Measurements from ENCODE around the gene KRR1.
A peak's percentile ranks its signal among the peaks of the same experiment; 100 is the strongest.
"Not testable (repeated sequence)": the region's sequence is repeated elsewhere in the genome, so short reads cannot be mapped to it uniquely, and the experiment has no call there.

Gene KRR1

GRCh38 chr12:75525263-75525662, 13.9 kb upstream of the KRR1 start:
- no peaks in the 10 kb centered on the region for H3K9me3 ChIP-seq (ENCODE audit: control insufficient read depth in 2 of 2, low read length in 2 of 2)
- no peaks in the 10 kb centered on the region for H3K36me3 ChIP-seq (ENCODE audit: control insufficient read depth in 2 of 2, insufficient read depth in 2 of 2, low read length in 2 of 2)
- no peak overlapping the region for H3K27ac ChIP-seq (ENCODE audit: low read length)
- no peaks in the 10 kb centered on the region for H3K4me1 ChIP-seq (ENCODE audit: control insufficient read depth, insufficient read depth, low read length)
- H3K9ac ChIP-seq (ENCODE audit: low read length in 2 of 2): no peak overlapping the region
- H3K4me3 ChIP-seq (ENCODE audit: low read length in 2 of 2): no peak overlapping the region
- no peaks in the 10 kb centered on the region for H3K27me3 ChIP-seq (ENCODE audit: control insufficient read depth in 1 of 2, insufficient read depth in 2 of 2, low read length in 2 of 2)

GRCh38 chr12:75522124-75522523, 10.7 kb upstream of the KRR1 start:
- H3K9ac ChIP-seq (ENCODE audit: low read length in 2 of 2); H3K4me1 ChIP-seq (ENCODE audit: control insufficient read depth, insufficient read depth, low read length); H3K27ac ChIP-seq (ENCODE audit: low read length); H3K9me3 ChIP-seq (ENCODE audit: control insufficient read depth in 2 of 2, low read length in 2 of 2); H3K36me3 ChIP-seq (ENCODE audit: control insufficient read depth in 2 of 2, insufficient read depth in 2 of 2, low read length in 2 of 2); H3K4me3 ChIP-seq (ENCODE audit: low read length in 2 of 2); H3K27me3 ChIP-seq (ENCODE audit: control insufficient read depth in 1 of 2, insufficient read depth in 2 of 2, low read length in 2 of 2): not testable (repeated sequence)

- H3K4me3 ChIP-seq (ENCODE audit: low read length in 2 of 2); H3K36me3 ChIP-seq (ENCODE audit: control insufficient read depth in 2 of 2, insufficient read depth in 2 of 2, low read length in 2 of 2); H3K4me1 ChIP-seq (ENCODE audit: control insufficient read depth, insufficient read depth, low read length); H3K9me3 ChIP-seq (ENCODE audit: control insufficient read depth in 2 of 2, low read length in 2 of 2); H3K27me3 ChIP-seq (ENCODE audit: control insufficient read depth in 1 of 2, insufficient read depth in 2 of 2, low read length in 2 of 2); H3K9ac ChIP-seq (ENCODE audit: low read length in 2 of 2); H3K27ac ChIP-seq (ENCODE audit: low read length): not testable (repeated sequence)
Observed at GRCh38 chr12:75521224-75521623, 9.8 kb upstream of the KRR1 start.

- H3K9me3 ChIP-seq (ENCODE audit: control insufficient read depth in 2 of 2, low read length in 2 of 2): no peaks in the 10 kb centered on the region
- no peak overlapping the region for H3K27ac ChIP-seq (ENCODE audit: low read length)
- no peak overlapping the region for H3K4me3 ChIP-seq (ENCODE audit: low read length in 2 of 2)
- no peaks in the 10 kb centered on the region for H3K27me3 ChIP-seq (ENCODE audit: control insufficient read depth in 1 of 2, insufficient read depth in 2 of 2, low read length in 2 of 2)
- no peak overlapping the region for H3K9ac ChIP-seq (ENCODE audit: low read length in 2 of 2)
- H3K4me1 ChIP-seq (ENCODE audit: control insufficient read depth, insufficient read depth, low read length): peaks cover 11% of the 10 kb centered on the region
- H3K36me3 ChIP-seq (ENCODE audit: control insufficient read depth in 2 of 2, insufficient read depth in 2 of 2, low read length in 2 of 2): peaks cover 3 to 4% of the 10 kb centered on the region in 2 donors
Observed at GRCh38 chr12:75509621-75510020, 1.8 kb downstream of the KRR1 start.

GRCh38 chr12:75508159-75508558, 3.2 kb downstream of the KRR1 start:
- Histone ChIP-seq H3K9ac (ENCODE audit: low read length in 2 of 2) (no peak overlapping the region), H3K27ac (ENCODE audit: low read length) (no peak overlapping the region), H3K9me3 (ENCODE audit: control insufficient read depth in 2 of 2, low read length in 2 of 2) (no peaks in the 10 kb centered on the region), H3K4me3 (ENCODE audit: low read length in 2 of 2) (no peak overlapping the region), H3K4me1 (ENCODE audit: control insufficient read depth, insufficient read depth, low read length) (peaks cover 11% of the 10 kb centered on the region), H3K27me3 (ENCODE audit: control insufficient read depth in 1 of 2, insufficient read depth in 2 of 2, low read length in 2 of 2) (no peaks in the 10 kb centered on the region), H3K36me3 (ENCODE audit: control insufficient read depth in 2 of 2, insufficient read depth in 2 of 2, low read length in 2 of 2) (peaks cover 4 to 8% of the 10 kb centered on the region in 2 donors)

GRCh38 chr12:75507086-75507485, 4.3 kb downstream of the KRR1 start:
- Histone ChIP-seq H3K4me3 (ENCODE audit: low read length in 2 of 2) (no peak overlapping the region), H3K36me3 (ENCODE audit: control insufficient read depth in 2 of 2, insufficient read depth in 2 of 2, low read length in 2 of 2) (peaks cover 14 to 19% of the 10 kb centered on the region in 2 donors), H3K9me3 (ENCODE audit: control insufficient read depth in 2 of 2, low read length in 2 of 2) (no peaks in the 10 kb centered on the region), H3K4me1 (ENCODE audit: control insufficient read depth, insufficient read depth, low read length) (peaks cover 11% of the 10 kb centered on the region), H3K27me3 (ENCODE audit: control insufficient read depth in 1 of 2, insufficient read depth in 2 of 2, low read length in 2 of 2) (no peaks in the 10 kb centered on the region), H3K9ac (ENCODE audit: low read length in 2 of 2) (no peak overlapping the region), H3K27ac (ENCODE audit: low read length) (no peak overlapping the region)

- Histone ChIP-seq H3K27me3 (ENCODE audit: control insufficient read depth in 1 of 2, insufficient read depth in 2 of 2, low read length in 2 of 2) (no peaks in the 10 kb centered on the region), H3K36me3 (ENCODE audit: control insufficient read depth in 2 of 2, insufficient read depth in 2 of 2, low read length in 2 of 2) (peaks cover 20 to 27% of the 10 kb centered on the region in 2 donors), H3K9ac (ENCODE audit: low read length in 2 of 2) (no peak overlapping the region), H3K9me3 (ENCODE audit: control insufficient read depth in 2 of 2, low read length in 2 of 2) (no peaks in the 10 kb centered on the region), H3K4me1 (ENCODE audit: control insufficient read depth, insufficient read depth, low read length) (peaks cover 11% of the 10 kb centered on the region), H3K4me3 (ENCODE audit: low read length in 2 of 2) (no peak overlapping the region), H3K27ac (ENCODE audit: low read length) (no peak overlapping the region)
Observed at GRCh38 chr12:75505706-75506312, 5.6 kb downstream of the KRR1 start.

- peaks cover 22 to 32% of the 10 kb centered on the region in 2 donors for H3K36me3 ChIP-seq (ENCODE audit: control insufficient read depth in 2 of 2, insufficient read depth in 2 of 2, low read length in 2 of 2)
- H3K9me3 ChIP-seq (ENCODE audit: control insufficient read depth in 2 of 2, low read length in 2 of 2): no peaks in the 10 kb centered on the region
- no peaks in the 10 kb centered on the region for H3K4me1 ChIP-seq (ENCODE audit: control insufficient read depth, insufficient read depth, low read length)
- no peak overlapping the region for H3K4me3 ChIP-seq (ENCODE audit: low read length in 2 of 2)
- H3K9ac ChIP-seq (ENCODE audit: low read length in 2 of 2): no peak overlapping the region
- no peaks in the 10 kb centered on the region for H3K27me3 ChIP-seq (ENCODE audit: control insufficient read depth in 1 of 2, insufficient read depth in 2 of 2, low read length in 2 of 2)
- H3K27ac ChIP-seq (ENCODE audit: low read length): no peak overlapping the region
Observed at GRCh38 chr12:75503866-75504265, 7.5 kb downstream of the KRR1 start.

GRCh38 chr12:75503459-75503858, 8.0 kb downstream of the KRR1 start:
- Histone ChIP-seq H3K4me1 (ENCODE audit: control insufficient read depth, insufficient read depth, low read length) (no peaks in the 10 kb centered on the region), H3K27me3 (ENCODE audit: control insufficient read depth in 1 of 2, insufficient read depth in 2 of 2, low read length in 2 of 2) (no peaks in the 10 kb centered on the region), H3K4me3 (ENCODE audit: low read length in 2 of 2) (no peak overlapping the region), H3K9me3 (ENCODE audit: control insufficient read depth in 2 of 2, low read length in 2 of 2) (no peaks in the 10 kb centered on the region), H3K9ac (ENCODE audit: low read length in 2 of 2) (no peak overlapping the region), H3K36me3 (ENCODE audit: control insufficient read depth in 2 of 2, insufficient read depth in 2 of 2, low read length in 2 of 2) (peaks cover 22 to 32% of the 10 kb centered on the region in 2 donors), H3K27ac (ENCODE audit: low read length) (no peak overlapping the region)

GRCh38 chr12:75491169-75491568, 20.2 kb downstream of the KRR1 start:
- Histone ChIP-seq H3K9ac (ENCODE audit: low read length in 2 of 2) (no peak overlapping the region), H3K9me3 (ENCODE audit: control insufficient read depth in 2 of 2, low read length in 2 of 2) (no peaks in the 10 kb centered on the region), H3K27ac (ENCODE audit: low read length) (no peak overlapping the region), H3K36me3 (ENCODE audit: control insufficient read depth in 2 of 2, insufficient read depth in 2 of 2, low read length in 2 of 2) (peaks cover 3 to 17% of the 10 kb centered on the region in 2 donors), H3K27me3 (ENCODE audit: control insufficient read depth in 1 of 2, insufficient read depth in 2 of 2, low read length in 2 of 2) (no peaks in the 10 kb centered on the region), H3K4me3 (ENCODE audit: low read length in 2 of 2) (no peak overlapping the region), H3K4me1 (ENCODE audit: control insufficient read depth, insufficient read depth, low read length) (peaks cover 6% of the 10 kb centered on the region)

GRCh38 chr12:75489613-75490210, 21.7 kb downstream of the KRR1 start:
- H3K4me3 ChIP-seq (ENCODE audit: low read length in 2 of 2): no peak overlapping the region
- no peaks in the 10 kb centered on the region for H3K27me3 ChIP-seq (ENCODE audit: control insufficient read depth in 1 of 2, insufficient read depth in 2 of 2, low read length in 2 of 2)
- H3K9ac ChIP-seq (ENCODE audit: low read length in 2 of 2): no peak overlapping the region
- peaks cover 6% of the 10 kb centered on the region for H3K4me1 ChIP-seq (ENCODE audit: control insufficient read depth, insufficient read depth, low read length)
- H3K27ac ChIP-seq (ENCODE audit: low read length): peak overlapping the region; percentile 31
- no peaks in the 10 kb centered on the region for H3K9me3 ChIP-seq (ENCODE audit: control insufficient read depth in 2 of 2, low read length in 2 of 2)
- peaks cover 0 to 9% of the 10 kb centered on the region in 2 donors for H3K36me3 ChIP-seq (ENCODE audit: control insufficient read depth in 2 of 2, insufficient read depth in 2 of 2, low read length in 2 of 2)

Data from stomach smooth muscle (tissue), 2 donors.